A673 (cell line): Measurements from ENCODE around the gene BFSP2.

Experiments used
- CTCF ChIP-seq: fragments of 300-800, 200-600 bp; sonication (generic); conservative IDR thresholded peaks from 2 replicates; pipeline ENCODE4 v1.5.1; 2017; ENCODE audit warnings: low read depth, mild to moderate bottlenecking, antibody characterized with exemption, low read length, moderate library complexity, mixed read lengths
- EZH2 ChIP-seq: fragments of 200-600 bp; sonication (generic); IDR thresholded peaks from 2 replicates; pipeline ENCODE4 v1.6.1; 2017; ENCODE audit warnings: borderline replicate concordance, low read depth, mild to moderate bottlenecking, mixed read lengths, antibody characterized with exemption, low read length; ENCODE audit not compliant: poor library complexity, severe bottlenecking

GRCh38 chr3:133478624-133479023, 78.8 kb downstream of the BFSP2 start:
- TF ChIP-seq CTCF (no peak), EZH2 (no peak)
